Measurements from ENCODE around the gene C2orf92.
"Not testable (repeated sequence)": the region's sequence is repeated elsewhere in the genome, so short reads cannot be mapped to it uniquely, and the experiment has no call there.

The C2orf92 gene

DNA sequence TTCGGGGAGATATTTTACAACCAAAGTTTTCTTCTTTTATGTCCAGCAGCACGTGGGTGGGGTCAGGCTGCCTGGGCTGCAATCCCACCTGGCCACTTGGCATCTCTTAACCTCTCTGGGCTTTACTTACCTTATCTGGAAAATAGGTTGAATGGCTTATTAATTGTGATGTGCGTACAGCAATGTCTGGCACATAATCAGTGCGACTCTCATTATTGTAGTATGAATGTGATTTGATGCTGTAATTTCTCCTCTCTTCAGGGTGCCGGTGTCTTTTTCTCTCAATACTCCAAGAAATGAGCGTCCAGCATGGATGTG lies 41.8 kb downstream of the C2orf92 start:
- no peaks in the 10 kb centered on the region for H4K20me1 ChIP-seq (ENCODE audit: control insufficient read depth, insufficient read depth, low read depth, low read length)
- H3K27me3 ChIP-seq (ENCODE audit: control insufficient read depth, low read length), result no peaks in the 10 kb centered on the region
- TF ChIP-seq, protein P1, sequence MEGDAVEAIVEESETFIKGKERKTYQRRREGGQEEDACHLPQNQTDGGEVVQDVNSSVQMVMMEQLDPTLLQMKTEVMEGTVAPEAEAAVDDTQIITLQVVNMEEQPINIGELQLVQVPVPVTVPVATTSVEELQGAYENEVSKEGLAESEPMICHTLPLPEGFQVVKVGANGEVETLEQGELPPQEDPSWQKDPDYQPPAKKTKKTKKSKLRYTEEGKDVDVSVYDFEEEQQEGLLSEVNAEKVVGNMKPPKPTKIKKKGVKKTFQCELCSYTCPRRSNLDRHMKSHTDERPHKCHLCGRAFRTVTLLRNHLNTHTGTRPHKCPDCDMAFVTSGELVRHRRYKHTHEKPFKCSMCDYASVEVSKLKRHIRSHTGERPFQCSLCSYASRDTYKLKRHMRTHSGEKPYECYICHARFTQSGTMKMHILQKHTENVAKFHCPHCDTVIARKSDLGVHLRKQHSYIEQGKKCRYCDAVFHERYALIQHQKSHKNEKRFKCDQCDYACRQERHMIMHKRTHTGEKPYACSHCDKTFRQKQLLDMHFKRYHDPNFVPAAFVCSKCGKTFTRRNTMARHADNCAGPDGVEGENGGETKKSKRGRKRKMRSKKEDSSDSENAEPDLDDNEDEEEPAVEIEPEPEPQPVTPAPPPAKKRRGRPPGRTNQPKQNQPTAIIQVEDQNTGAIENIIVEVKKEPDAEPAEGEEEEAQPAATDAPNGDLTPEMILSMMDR (IDR thresholded peaks at IDR 0.05; ENCODE audit: low read depth, low read length, poor library complexity, severe bottlenecking), result no peak
- TF ChIP-seq EZH2phosphoT487 (IDR thresholded peaks at IDR 0.05; ENCODE audit: borderline replicate concordance, low read length), result no peak
- H3K4me3 ChIP-seq (ENCODE audit: low read length), result no peak overlapping the region
- H3K36me3 ChIP-seq (ENCODE audit: control insufficient read depth, low read length), result no peaks in the 10 kb centered on the region
- no peak overlapping the region for H3K4me2 ChIP-seq (ENCODE audit: low read length)
- no peak overlapping the region for H3K27ac ChIP-seq (ENCODE audit: low read depth, low read length)
- H3K4me1 ChIP-seq (ENCODE audit: control insufficient read depth, low read length), result peaks cover 15% of the 10 kb centered on the region
- H3K79me2 ChIP-seq (ENCODE audit: control insufficient read depth, low read length), result no peaks in the 10 kb centered on the region
- no peaks in the 10 kb centered on the region for H3F3A ChIP-seq (ENCODE audit: control insufficient read depth, insufficient read depth)
- H3K9me2 ChIP-seq (replicated peaks; ENCODE audit: control insufficient read depth, low read length), result no peaks in the 10 kb centered on the region
- H3K9me3 ChIP-seq (ENCODE audit: control insufficient read depth, insufficient read depth, low read length), result no peaks in the 10 kb centered on the region

DNA sequence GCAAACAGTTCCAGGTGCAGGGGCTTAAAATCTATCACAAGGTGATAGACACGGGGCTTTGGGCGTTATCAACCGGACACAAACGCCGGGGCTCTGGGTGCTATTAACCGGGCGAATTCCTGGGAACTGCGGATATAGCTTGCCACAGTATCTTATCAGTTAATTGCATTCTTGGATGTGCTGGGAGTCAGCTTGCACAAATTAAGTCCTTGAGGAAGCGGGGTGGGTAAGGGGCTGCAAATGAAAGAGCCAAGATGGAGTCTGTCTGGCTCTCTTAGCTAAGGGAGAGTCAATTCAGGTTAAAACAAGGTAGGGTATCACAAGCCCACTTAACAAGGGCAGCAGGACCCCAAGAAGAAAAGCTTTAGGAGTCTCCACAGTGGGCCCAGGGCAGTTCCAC lies 42.7 kb downstream of the C2orf92 start:
- not testable (repeated sequence) for H3K4me3 ChIP-seq (ENCODE audit: low read length); H3K36me3 ChIP-seq (ENCODE audit: control insufficient read depth, low read length); H3K4me2 ChIP-seq (ENCODE audit: low read length); H3F3A ChIP-seq (ENCODE audit: control insufficient read depth, insufficient read depth); H3K79me2 ChIP-seq (ENCODE audit: control insufficient read depth, low read length); H3K9me3 ChIP-seq (ENCODE audit: control insufficient read depth, insufficient read depth, low read length); H4K20me1 ChIP-seq (ENCODE audit: control insufficient read depth, insufficient read depth, low read depth, low read length); H3K27me3 ChIP-seq (ENCODE audit: control insufficient read depth, low read length); H3K9me2 ChIP-seq (replicated peaks; ENCODE audit: control insufficient read depth, low read length); H3K27ac ChIP-seq (ENCODE audit: low read depth, low read length)
- peaks cover 15% of the 10 kb centered on the region for H3K4me1 ChIP-seq (ENCODE audit: control insufficient read depth, low read length)

DNA sequence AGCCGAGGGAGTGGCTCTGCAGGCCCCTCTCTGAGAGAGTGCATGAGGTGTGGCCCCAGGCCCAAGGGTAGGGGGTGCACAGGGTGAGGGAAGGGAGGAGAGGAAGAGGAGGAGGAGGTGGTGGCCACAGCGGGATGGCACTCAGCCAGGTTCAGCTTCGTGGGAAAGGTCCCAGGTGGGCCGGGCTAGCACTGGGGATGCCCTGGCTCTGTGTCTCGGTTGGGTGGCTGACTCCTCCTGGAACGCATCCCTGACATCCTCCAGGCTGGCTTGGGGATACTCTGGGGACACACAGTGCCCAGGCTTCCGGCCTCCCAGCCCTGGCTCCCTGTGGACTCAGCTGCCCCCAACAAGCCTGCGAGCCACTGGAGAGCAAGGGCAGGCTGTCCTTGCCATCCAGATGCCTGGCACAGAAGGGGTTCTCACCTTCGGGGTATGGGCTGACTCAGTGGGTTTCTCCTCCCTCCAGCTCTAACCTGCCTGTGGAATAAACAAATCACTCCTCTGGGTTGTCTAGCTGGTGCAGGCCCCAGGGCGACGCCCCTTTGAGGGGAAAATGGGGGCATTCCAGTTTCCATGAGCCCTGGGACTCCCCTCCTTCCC lies 43.3 kb downstream of the C2orf92 start:
- Histone ChIP-seq H3K4me2 (ENCODE audit: low read length) (no peak overlapping the region), H3K4me3 (ENCODE audit: low read length) (no peak overlapping the region), H3K9me2 (replicated peaks; ENCODE audit: control insufficient read depth, low read length) (no peaks in the 10 kb centered on the region), H3K27ac (ENCODE audit: low read depth, low read length) (no peak overlapping the region), H3K9me3 (ENCODE audit: control insufficient read depth, insufficient read depth, low read length) (no peaks in the 10 kb centered on the region), H3K4me1 (ENCODE audit: control insufficient read depth, low read length) (peaks cover 15% of the 10 kb centered on the region), H3F3A (ENCODE audit: control insufficient read depth, insufficient read depth) (no peaks in the 10 kb centered on the region), H4K20me1 (ENCODE audit: control insufficient read depth, insufficient read depth, low read depth, low read length) (no peaks in the 10 kb centered on the region), H3K27me3 (ENCODE audit: control insufficient read depth, low read length) (no peaks in the 10 kb centered on the region), H3K79me2 (ENCODE audit: control insufficient read depth, low read length) (no peaks in the 10 kb centered on the region), H3K36me3 (ENCODE audit: control insufficient read depth, low read length) (no peaks in the 10 kb centered on the region)
- TF ChIP-seq, protein P1 (IDR thresholded peaks at IDR 0.05; ENCODE audit: low read depth, low read length, poor library complexity, severe bottlenecking), result no peak
- TF ChIP-seq EZH2phosphoT487 (IDR thresholded peaks at IDR 0.05; ENCODE audit: borderline replicate concordance, low read length), result no peak

DNA sequence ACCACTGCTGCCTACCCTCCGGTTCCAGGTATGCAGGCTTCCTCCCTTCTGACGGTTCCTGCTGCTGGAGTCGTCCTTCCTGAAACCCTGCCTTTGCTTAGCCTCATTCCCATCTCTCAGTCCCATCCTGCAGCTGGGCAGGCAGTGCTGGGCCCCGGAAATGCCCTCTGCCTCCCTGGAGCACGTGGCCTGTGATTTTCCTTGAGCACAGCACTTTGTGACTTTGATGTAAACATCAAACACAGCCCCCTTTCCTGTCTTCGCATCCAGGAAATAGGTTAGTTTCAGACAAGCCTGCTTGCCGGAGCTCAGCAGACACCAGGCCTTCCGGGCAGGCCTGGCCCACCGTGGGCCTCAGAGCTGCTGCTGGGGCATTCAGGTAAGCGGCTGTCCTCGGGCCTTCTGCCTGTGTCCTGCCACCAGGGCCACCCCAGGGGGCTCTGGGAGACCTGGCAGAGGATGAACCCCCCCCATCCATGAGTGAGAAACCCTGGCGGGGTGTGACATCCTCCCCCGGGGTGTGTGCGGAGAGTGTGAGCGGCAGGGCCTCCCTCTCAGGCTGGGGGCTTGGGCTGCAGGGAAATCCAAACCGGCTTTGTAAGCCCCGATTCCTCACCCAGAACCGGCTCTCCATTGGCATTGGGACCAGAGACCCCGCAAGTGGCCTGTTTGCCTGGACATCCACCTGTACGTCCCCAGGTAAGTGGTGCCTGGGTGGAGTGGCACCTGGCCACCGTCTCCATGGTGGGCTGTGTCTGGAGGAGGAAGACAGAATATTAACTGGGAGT lies 44.0 kb downstream of the C2orf92 start, which contains the start of gene ZAP70:
TSS of gene ZAP70 (plus strand) at position 281 of the 788 bp plus-strand sequence. CDS start 10,461 bp downstream, outside the sequence.
- no peak within 1 kb of the TSS for H3K27ac ChIP-seq (ENCODE audit: low read depth, low read length)
- TF ChIP-seq, protein P1 (IDR thresholded peaks at IDR 0.05; ENCODE audit: low read depth, low read length, poor library complexity, severe bottlenecking), result no peak
- TF ChIP-seq EZH2phosphoT487 (IDR thresholded peaks at IDR 0.05; ENCODE audit: borderline replicate concordance, low read length), result no peak
- H3K9me3 ChIP-seq (ENCODE audit: control insufficient read depth, insufficient read depth, low read length), result no peaks in the 10 kb centered on the region
- no peaks in the 10 kb centered on the region for H3K79me2 ChIP-seq (ENCODE audit: control insufficient read depth, low read length)
- H3K9me2 ChIP-seq (replicated peaks; ENCODE audit: control insufficient read depth, low read length), result no peaks in the 10 kb centered on the region
- H3K27me3 ChIP-seq (ENCODE audit: control insufficient read depth, low read length), result no peaks in the 10 kb centered on the region
- no peaks in the 10 kb centered on the region for H3K36me3 ChIP-seq (ENCODE audit: control insufficient read depth, low read length)
- H3F3A ChIP-seq (ENCODE audit: control insufficient read depth, insufficient read depth), result no peaks in the 10 kb centered on the region
- no peak within 1 kb of the TSS for H3K4me2 ChIP-seq (ENCODE audit: low read length)
- no peak within 1 kb of the TSS for H3K4me3 ChIP-seq (ENCODE audit: low read length)
- H3K4me1 ChIP-seq (ENCODE audit: control insufficient read depth, low read length), result peaks cover 17% of the 10 kb centered on the region
- no peaks in the 10 kb centered on the region for H4K20me1 ChIP-seq (ENCODE audit: control insufficient read depth, insufficient read depth, low read depth, low read length)
